HG03442 (cell line): Measurements from ENCODE around the gene INHBE.
"Not testable (repeated sequence)": the region's sequence is repeated elsewhere in the genome, so short reads cannot be mapped to it uniquely, and the experiment has no call there.

Source experiments
- ATAC-seq: cut with Tn5 transposase; IDR thresholded peaks from one replicate; pipeline ENCODE4 v1.9.1; 2021; ENCODE audit warnings: mild to moderate bottlenecking, moderate library complexity; ENCODE audit not compliant: unreplicated experiment

The INHBE gene

DNA sequence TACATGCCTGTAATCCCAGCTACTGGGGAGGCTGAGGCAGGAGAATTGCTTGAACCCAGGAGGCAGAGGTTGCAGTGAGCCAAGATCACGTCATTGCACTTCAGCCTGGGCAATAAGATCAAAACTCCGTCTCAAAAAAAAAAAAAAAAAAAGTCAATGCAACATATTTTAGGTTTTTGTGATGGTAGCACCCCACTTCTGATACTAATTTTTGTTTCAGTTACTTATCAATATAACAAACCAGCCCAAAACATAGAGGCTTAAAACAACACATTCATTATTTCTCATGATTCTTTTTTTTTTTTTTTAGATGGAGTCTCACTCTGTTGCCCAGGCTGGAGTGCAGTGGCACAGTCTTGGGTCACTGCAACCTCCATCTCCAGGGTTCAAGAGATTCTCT is 13.7 kb upstream of the INHBE start:
- not testable (repeated sequence) for ATAC-seq

DNA sequence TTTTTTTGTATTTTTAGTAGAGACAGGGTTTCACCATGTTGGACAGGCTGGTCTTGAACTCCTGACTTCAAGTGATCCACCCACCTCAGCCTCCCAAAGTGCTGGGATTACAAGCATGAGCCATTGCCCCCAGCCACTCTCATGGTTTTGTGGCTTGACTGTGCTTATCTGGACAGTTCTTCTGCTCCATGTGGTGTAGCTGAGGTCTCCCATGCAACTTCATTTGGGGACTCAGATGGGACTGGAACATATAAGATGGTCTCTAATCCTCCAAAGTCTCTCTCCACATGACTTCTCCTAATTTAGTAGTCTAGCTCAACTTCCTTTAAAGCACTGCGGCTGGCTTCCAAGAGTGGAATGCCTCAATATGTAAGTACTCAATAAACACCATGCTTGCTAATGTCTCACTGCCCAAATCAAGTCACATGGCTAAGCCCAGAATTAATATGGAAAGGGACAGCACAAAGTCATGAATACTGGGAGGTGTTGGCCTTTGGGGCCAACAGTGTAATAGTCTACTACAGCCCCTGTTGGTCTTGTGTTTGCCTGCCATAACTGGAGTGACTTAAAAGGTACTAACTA is 13.2 kb upstream of the INHBE start:
- no peak for ATAC-seq

DNA sequence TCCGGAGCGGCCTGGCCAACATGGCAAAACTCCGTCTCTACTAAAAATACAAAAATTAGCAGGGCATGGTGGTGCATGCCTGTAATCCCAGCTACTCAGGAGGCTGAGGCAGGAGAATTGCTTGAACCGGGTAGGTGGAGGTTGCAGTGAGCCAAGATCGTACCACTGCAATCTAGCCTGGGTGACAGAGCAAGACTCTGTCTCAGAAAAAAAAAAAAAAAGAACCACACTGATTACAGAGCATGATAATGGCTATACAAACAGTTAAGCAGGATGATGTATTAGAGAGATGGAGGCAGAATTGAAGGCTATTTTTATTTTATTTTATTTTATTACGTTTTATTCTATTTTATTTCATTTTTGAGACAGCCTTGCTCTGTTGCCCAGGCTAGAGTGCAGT is 10.8 kb upstream of the INHBE start:
- not testable (repeated sequence) for ATAC-seq

DNA sequence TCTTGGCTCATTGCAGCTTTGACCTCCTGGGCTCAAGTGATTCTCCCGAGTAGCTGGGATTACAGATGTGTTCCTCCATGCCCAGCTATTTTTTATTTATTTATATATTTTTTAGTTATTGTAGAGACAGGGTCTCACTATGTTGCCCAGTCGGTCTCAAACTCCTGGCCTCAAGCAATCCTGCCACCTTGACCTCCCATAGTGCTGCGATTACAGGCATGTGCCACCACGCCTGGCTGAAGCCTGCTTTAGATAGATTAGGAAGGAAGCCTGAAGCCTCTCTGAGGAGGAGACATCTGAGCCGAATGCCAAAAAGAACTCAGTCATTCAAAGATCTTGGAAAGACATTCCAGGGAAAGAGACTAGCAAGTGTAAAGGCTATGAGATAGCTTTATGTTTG is 10.4 kb upstream of the INHBE start:
- no peak for ATAC-seq

DNA sequence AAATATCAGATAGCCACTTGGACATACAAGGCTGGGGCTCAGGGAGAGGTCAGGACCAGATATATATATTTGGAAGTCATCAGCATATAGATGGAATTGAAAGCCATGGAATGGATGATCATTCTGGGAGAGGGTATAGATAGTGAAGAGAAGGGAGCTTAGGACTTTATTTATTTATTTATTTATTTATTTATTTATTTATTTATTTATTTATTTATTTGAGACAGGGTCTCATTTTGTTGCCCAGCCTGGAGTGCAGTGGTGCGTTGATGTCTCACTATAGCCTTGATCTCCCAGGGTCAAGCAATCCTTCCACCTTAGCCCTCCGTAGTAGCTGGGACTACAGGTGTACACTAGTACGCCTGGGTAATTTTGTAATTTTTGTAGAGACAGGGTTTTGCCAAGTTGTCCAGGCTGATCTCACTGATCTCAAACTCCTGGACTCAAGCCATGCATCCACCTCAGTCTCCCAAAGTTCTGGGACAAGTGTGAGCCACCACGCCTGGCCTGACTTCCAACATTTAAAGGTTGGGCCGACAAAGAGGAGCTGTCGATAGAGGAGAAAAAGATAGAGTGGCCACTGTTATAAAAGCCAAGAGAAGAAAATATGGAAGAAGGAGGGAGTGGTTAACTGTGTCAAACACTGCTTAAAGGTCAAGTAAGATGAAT is 8.7 kb upstream of the INHBE start:
- no peak for ATAC-seq

DNA sequence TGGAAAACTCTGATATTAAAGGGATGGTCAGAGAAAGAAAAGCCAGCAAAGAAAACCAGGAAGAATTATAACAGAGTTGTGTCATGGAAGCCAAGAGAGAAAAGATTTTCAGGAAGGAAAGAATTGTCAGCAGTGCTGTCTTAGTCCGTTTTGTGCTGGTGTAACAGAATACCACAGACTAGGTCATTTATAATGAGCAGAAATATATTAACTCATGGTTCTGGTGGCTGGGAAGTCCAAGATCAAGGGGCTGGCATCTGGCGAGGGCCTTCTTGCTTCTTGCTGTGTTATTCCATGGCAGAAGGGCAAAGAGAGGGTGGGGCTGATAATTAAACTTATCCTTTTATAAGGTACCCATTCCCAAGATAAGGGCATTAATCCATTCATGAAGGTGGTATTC is 6.4 kb upstream of the INHBE start:
- ATAC-seq: no peak

DNA sequence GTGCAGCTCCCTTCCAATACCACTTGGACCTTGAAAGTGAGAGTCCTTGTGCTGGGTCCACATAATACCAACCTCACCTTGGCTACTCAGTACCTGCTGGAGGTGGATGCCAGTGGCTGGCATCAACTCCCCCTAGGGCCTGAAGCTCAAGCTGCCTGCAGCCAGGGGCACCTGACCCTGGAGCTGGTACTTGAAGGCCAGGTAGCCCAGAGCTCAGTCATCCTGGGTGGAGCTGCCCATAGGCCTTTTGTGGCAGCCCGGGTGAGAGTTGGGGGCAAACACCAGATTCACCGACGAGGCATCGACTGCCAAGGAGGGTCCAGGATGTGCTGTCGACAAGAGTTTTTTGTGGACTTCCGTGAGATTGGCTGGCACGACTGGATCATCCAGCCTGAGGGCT is 5.7 kb upstream of the INHBE start:
- ATAC-seq: no peak

DNA sequence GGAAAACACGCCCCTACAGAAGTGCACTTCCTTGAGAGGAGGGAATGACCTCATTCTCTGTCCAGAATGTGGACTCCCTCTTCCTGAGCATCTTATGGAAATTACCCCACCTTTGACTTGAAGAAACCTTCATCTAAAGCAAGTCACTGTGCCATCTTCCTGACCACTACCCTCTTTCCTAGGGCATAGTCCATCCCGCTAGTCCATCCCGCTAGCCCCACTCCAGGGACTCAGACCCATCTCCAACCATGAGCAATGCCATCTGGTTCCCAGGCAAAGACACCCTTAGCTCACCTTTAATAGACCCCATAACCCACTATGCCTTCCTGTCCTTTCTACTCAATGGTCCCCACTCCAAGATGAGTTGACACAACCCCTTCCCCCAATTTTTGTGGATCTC is 5.0 kb upstream of the INHBE start:
- ATAC-seq: no peak

DNA sequence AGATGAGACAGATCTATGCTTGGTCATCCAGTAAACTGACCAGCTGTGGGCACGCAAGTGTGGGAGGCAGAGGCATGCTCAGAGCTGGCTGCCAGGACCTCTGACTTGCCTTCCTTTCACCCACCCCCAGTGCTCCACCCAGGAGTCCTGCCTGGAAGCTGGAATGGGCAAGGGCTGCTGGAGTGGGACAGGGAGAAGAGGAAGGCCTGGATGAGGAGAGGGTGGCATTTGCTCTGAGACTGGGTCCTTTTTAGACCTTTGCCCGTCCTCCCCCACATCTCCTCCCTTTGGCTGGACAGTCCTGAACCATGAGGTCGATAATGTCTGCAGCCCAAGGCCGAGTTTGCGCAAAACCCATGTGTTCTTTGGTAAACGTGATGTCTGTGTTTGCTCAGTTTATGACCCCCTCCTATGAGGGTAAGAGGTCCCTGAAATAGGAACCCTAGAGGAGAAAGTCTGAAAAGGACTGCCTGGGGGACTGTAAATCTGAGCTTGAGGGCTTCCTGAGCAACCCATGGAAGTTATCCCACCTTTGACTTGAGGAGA is 3.8 kb upstream of the INHBE start:
- ATAC-seq: no peak

DNA sequence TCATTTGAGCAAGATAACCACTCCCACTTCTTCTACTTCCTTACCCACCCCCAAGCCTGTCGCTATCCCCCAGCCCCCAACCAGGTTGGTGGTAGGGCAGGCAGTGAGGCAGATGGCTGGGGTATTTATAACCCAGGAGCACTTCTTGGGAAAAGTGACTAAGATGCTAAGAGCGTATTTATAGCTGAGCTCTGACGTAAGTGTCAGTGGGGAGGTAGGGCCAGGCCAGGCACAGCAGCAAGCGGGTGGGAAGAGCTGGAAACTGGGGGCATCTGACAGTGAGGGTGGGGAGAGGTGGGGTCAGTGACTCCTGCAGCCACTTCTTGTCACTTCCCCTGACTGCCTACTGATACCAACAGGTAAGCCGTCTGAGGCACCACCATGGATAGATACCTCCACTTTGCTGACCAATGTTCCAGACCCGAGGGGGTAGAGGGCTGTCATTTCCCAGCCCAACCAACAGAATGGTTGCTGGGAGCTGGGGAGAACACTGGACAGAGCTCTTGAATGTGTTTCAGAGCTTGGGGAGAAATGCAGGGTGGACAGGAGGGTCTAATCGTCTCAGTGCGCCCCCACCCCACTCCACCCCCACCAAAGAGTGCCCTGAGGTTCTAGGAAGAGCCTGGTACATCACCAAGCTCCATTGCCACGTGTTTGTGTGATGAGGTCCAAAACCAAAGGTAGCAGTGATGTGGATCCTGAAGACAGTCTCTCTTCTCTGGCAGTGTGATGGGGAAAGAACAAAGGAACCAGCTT is 2.7 kb upstream of the INHBE start:
- no peak for ATAC-seq

DNA sequence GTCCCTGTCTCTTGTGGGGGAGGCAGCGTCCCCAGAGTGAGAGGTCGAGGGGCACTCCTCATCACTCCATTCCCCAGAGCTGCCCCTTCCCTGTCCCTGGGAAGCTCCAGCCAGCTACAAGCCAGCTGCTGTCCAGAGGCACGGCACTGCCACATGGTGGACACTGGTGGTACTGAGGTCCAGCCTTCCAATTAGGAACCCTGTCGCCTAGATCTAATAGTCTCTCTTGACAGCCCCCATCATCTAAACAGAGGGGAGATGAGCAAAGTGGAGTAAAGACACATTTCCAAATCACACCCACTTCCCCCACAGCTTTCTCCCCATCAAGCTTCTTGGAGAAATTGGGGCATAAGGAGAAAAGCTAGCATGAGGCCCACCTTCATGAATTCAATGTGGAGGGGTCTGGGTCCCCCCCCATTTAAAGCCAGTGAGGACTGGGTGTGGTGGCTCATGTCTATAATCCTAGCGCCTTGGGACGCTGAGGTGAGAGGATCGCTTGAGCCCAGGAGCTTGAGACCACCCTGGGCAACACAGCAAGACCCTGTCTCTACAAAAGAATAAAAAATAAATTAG is 2.1 kb upstream of the INHBE start:
- peak; percentile 44 for ATAC-seq

DNA sequence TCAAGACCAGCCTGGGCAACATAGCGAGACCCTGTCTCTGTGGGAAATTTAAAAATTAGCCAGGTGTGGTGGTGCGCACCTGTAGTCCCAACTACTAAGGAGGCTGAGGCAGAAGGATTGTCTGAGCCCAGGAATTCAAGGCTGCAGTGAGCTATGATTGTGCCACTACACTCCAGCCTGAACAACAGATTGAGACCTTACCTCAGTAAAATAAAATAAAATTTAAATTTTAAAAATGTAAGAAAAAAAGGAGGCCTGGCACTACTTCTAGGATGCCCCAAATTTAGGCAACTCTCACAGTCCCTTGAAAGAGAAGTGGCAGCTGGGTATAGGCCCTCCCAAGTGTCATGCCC is 918 bp upstream of the INHBE start:
- no peak for ATAC-seq

DNA sequence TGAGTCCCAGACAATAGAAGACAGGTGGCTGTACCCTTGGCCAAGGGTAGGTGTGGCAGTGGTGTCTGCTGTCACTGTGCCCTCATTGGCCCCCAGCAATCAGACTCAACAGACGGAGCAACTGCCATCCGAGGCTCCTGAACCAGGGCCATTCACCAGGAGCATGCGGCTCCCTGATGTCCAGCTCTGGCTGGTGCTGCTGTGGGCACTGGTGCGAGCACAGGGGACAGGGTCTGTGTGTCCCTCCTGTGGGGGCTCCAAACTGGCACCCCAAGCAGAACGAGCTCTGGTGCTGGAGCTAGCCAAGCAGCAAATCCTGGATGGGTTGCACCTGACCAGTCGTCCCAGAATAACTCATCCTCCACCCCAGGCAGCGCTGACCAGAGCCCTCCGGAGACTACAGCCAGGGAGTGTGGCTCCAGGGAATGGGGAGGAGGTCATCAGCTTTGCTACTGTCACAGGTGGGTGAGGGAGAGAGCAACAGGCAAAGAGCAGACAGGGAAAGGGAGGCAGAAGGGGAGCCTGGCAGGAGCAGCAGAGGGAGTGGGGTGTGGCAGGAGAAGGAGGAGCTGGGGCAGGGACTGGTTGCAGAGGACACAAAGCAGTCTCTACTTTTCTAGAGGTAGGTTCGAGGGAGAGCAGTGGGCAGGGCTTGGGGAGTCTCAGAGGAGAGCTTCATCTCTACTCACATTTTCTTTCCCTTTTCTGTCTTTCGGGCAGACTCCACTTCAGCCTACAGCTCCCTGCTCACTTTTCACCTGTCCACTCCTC is 452 bp downstream of the INHBE start:
- ATAC-seq: no peak

DNA sequence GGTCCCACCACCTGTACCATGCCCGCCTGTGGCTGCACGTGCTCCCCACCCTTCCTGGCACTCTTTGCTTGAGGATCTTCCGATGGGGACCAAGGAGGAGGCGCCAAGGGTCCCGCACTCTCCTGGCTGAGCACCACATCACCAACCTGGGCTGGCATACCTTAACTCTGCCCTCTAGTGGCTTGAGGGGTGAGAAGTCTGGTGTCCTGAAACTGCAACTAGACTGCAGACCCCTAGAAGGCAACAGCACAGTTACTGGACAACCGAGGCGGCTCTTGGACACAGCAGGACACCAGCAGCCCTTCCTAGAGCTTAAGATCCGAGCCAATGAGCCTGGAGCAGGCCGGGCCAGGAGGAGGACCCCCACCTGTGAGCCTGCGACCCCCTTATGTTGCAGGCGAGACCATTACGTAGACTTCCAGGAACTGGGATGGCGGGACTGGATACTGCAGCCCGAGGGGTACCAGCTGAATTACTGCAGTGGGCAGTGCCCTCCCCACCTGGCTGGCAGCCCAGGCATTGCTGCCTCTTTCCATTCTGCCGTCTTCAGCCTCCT is 1.1 kb downstream of the INHBE start:
- ATAC-seq: no peak

DNA sequence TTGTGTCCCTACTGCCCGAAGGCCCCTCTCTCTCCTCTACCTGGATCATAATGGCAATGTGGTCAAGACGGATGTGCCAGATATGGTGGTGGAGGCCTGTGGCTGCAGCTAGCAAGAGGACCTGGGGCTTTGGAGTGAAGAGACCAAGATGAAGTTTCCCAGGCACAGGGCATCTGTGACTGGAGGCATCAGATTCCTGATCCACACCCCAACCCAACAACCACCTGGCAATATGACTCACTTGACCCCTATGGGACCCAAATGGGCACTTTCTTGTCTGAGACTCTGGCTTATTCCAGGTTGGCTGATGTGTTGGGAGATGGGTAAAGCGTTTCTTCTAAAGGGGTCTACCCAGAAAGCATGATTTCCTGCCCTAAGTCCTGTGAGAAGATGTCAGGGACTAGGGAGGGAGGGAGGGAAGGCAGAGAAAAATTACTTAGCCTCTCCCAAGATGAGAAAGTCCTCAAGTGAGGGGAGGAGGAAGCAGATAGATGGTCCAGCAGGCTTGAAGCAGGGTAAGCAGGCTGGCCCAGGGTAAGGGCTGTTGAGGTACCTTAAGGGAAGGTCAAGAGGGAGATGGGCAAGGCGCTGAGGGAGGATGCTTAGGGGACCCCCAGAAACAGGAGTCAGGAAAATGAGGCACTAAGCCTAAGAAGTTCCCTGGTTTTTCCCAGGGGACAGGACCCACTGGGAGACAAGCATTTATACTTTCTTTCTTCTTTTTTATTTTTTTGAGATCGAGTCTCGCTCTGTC is 1.8 kb downstream of the INHBE start:
- no peak for ATAC-seq

DNA sequence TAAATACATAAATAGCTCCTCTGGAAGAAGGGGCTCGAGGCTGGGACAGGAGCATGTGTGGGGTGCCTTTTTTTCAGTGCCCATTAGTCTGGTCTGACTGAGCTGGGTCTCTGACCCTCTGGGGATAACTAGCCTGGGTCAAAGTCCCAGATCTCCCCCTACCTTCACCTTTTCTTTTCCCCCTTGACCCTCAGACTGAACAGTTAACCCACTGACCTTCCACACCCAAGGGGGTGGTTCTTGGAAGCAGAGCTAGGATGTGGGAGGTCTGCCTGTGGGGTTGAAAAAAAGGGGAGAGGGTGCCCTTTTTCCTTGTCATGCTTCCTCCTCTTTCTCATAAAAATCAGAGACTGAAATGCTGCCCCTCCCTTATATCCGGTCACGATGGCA is 3.6 kb downstream of the INHBE start:
- ATAC-seq: no peak

DNA sequence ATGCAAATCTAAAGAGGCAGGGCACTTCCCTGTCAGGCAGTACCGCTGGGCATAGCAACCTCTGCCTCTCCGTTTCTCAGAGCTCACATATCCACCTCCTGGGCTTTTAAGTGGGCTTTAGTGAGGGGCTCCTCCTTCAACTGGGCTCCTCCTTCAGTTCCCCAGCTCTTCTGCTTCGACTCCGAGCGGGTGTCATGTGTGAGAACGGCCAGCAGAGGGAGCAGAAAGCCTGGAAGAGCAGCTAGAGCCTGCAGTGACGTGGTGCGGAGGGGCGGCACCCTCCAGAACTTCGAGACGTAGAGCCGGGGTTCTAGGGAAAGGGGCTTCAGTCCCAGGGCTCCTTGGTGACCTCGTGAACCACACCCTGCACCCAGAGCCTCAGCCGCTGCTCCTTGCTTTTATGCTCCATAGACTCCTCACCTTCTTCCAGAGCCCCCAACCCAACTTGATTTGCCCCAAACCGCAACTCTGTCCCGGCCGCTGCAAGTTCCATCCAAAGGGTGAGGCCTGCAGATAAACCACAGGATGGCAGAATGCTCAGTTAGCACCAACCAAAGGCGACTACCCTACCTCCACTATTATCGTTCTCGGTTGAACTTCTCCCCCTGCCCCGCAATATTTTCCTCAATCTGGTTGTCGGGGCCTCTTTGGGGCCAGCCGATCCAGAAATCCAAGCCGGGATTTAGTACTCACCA is 4.1 kb downstream of the INHBE start:
- ATAC-seq: peak; percentile 51

DNA sequence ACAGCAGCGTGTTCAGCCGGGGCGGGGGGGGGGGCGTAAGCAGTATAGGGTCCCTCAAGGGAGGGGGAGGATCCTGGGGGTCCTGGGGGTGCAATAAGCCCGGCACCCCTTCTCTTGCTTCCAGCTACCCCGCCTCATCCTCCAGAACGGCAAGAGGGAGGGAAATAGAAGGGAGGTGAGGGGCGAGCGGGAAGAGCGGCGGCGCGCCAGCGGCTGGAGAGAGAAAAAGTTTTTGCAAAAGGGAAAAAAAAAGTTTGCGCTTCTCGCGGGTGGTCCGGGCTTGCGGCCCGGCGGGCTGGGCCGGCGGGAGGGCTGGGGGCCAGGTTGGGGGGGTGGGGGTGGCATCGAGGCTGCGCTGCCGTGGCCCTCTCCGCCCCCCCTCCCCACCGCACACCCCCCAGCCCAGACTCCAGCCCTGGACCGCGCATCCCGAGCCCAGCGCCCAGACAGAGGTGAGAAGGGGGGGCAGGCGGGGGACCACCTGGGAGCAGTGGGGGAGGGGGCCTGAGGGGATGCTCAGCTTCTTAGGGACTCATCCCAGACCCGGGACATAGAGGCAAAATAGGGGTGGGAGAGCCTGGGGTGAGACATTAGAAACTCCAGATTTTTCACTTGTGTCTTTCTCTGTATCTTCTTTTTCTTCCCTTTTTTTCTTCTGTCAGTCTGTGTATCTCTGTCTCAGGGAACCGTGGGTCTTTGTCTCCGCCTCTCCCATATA is 4.8 kb downstream of the INHBE start, which contains the start of gene GLI1:
Gene GLI1, plus strand, starts transcription at position 36 of the 718 bp plus-strand sequence. CDS start 3,907 bp downstream, outside the sequence.
- ATAC-seq: no peak

DNA sequence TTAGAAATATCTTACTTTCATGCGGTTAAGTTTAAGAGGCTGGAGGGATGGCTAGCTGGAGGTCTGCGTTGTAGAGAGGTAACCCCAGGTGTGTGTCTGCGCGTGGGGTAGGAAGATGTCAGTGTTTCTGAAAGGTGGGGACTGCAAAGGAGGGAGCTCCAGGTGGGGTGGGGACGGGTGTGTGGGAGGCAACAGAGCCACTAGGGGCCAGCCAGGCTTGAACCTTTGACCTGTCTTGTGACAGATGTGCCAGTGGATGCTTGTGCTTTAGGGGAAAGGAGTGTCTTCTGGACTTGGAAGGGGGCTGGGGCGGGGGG is 5.3 kb downstream of the INHBE start:
- no peak for ATAC-seq
